Measurements from ENCODE around the gene TCOF1.
"Not testable (repeated sequence)": the region's sequence is repeated elsewhere in the genome, so short reads cannot be mapped to it uniquely, and the experiment has no call there.

TCOF1 gene

DNA sequence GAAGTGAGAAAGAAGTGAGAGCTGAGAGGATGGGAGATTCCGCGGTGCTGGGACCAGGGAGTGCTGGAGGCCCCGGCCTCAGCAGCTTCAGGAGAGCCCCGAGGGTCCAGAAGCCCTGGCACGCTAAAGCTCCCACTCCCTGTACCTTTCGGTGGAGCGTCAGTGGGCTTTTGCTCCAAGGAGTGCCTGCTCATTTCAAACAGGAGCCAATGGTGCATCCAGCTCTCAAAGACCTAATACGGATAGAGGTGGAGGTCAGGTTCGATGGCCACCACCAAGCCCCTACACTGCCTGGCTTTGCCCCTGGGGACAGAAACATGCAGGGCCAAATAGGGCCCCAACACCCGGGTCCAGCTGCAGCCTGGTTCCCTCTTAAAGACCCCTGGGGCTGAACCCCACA is 47.0 kb downstream of the TCOF1 start:
- no peak for DNase-seq (ENCODE audit: low spot score)

- no peak for DNase-seq (ENCODE audit: low spot score)
These were observed 47.7 kb downstream of the TCOF1 start for GRCh38 chr5:150404941-150405816.

DNA sequence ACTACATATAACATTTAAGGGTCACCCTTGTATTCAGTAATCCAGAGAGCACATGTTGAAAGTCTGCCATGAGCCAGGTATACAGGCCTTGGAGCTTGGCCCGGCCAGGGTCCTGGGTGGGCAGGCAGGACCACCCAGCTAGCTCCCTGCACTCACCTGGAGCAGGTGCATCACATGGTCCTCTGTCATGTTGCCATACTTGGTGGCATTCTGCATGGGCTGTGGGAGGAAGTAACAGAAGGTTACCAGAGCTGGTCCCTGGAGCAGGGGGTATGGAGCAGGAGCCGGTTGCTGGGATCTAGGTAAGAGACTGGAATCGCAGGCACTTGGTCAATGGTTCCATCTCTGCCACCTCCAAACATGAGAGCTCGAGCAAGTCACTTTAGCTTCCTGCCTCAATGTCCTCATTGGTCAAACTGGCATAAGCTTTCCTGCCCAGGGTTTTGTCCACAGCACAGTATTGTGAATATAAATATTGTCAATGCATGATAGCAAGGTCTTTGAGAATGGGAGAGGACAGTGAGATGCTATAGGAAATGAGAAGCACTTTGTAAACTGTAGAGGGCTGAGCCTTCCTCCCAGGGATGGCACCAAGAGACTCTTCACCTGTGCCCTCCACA is 48.7 kb downstream of the TCOF1 start:
- no peak for DNase-seq (ENCODE audit: low spot score)

- DNase-seq (ENCODE audit: low spot score), result no peak
These were observed 49.2 kb downstream of the TCOF1 start for GRCh38 chr5:150406723-150407095.

DNA sequence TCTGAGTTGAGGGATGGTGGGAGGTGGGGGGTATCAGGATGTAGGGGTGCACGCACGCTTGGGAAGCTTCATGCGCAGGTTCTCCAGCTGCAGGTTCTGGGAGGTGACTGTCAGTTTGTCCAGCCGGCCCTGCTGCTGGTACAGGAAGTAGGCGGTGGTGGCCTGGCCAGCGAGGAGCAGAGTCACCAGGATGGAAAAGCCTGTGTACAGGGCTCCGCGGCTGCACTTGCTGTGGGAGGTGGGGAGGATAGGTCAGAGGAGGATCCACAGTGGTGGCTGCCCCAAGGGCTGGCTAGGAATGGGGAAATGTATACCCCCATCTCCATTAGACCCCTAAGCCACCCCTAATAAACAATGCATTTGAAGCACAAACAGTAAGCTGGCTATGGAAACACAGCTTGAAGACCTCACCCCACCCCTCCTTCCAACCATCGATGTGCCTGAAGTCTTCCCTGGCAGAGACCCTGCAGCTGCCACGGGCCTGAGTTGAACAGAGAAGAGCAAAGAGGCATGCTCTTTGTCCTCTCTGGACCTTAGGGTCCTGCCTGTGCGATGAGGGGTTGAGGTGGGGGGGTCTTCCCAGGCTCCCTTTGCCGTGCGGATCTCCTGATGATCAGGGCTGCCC is 49.7 kb downstream of the TCOF1 start:
- no peak for DNase-seq (ENCODE audit: low spot score)

- DNase-seq (ENCODE audit: low spot score), result no peak
These were observed 50.9 kb downstream of the TCOF1 start for GRCh38 chr5:150408231-150408943.

- peak; percentile 33 for DNase-seq (ENCODE audit: low spot score)
These were observed 52.4 kb downstream of the TCOF1 start for GRCh38 chr5:150409638-150410523.

- DNase-seq (ENCODE audit: low spot score), result peak; percentile 18
These were observed 53.2 kb downstream of the TCOF1 start for GRCh38 chr5:150410524-150411244.

- no peak for DNase-seq (ENCODE audit: low spot score)
These were observed 53.9 kb downstream of the TCOF1 start for GRCh38 chr5:150411245-150411979.

- no peak for DNase-seq (ENCODE audit: low spot score)
These were observed 55.0 kb downstream of the TCOF1 start, which contains the start of gene CD74 for GRCh38 chr5:150412319-150413175. Gene CD74 (minus strand): TSS chr5:150412910. CDS start chr5:150412749, 161 bp downstream.

- no peak for DNase-seq (ENCODE audit: low spot score)
These were observed 55.8 kb downstream of the TCOF1 start for GRCh38 chr5:150413176-150413901.

GRCh38 chr5:150413902-150414790 is 56.6 kb downstream of the TCOF1 start:
- not testable (repeated sequence) for DNase-seq (ENCODE audit: low spot score)

DNA sequence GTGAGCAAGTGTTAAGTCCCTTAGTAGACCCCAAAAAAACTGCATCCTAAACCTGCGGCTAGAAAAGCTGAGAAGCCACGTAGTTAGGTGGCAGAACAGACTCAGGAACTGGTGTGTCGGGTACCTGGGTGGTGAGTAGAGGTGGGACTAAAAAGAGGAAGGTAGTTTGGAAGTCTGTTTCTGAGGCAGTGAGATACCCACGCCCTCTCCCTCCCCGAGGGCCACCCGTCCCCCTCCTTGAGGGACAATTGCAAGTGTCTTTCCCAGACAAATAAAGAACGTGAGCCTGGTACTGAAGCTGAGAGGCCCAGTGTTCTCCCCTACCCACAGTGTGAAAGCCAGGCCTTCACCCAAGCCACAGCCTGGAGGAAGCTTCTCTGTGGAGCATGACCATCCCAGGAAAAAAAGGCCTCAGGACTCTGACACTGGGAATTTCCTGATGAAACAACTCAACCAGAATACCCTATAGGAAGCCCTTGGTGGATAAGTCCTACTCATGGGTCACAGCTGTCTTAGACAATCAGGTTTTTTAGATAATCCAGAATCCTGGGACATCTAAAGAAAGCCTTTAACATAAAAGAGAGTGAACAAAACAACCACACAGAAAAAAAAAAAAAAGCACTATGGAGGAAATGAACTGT is 62.3 kb downstream of the TCOF1 start:
- DNase-seq (ENCODE audit: low spot score), result no peak

DNA sequence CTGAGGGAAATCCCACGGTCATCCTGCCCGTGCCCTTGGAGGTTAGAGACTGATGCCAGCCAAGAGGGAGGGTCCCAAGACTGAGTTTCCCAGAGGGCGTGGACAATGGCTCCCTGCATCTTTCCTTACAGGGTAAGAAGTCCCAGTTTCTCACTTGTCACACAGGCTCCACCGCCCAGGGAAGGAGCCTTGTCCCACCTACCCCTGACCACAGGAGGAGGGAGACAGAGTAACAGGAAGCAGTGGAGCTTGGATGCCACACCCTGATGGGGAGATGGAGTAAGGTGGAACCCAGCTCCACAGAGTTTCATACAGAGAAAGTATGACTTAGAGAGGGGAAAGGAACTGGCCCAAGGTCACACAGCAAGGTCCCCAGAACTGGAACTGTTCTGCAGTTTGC is 64.6 kb downstream of the TCOF1 start:
- no peak for DNase-seq (ENCODE audit: low spot score)

DNA sequence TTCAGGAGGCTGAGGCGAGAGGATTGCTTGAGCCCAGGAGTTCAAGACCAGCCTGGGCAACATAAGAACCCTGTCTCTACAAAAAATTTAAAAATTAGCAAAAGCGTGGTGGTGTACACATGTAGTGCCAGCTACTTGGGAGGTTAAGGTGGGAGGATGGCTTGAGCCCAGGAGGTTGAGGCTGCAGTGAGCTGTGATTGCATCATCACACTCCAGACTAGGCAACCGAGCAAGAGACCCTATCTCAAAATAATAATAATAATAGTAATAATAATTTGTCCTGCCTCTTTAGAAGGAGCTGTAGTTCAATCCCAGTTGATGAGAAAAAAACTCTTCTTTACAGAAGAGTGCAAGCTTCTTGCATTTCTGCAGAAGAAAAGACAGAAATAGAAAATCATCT is 65.3 kb downstream of the TCOF1 start:
- DNase-seq (ENCODE audit: low spot score), result no peak

GRCh38 chr5:150426165-150426564 is 68.7 kb downstream of the TCOF1 start:
- not testable (repeated sequence) for DNase-seq (ENCODE audit: low spot score)
